Osteoblast (primary cell): ENCODE measurements around the gene OPCML. TPM values are rescaled to one million over a fixed set of nuclear protein-coding genes. Genes with fewer than 3 reads are reported as not detected.

Source experiments
- DNase-seq: peaks from one replicate; pipeline ENCODE4 v3.0.0; 2011; ENCODE audit warnings: low spot score, mixed read lengths; ENCODE audit not compliant: insufficient read length; ENCODE audit errors: missing footprints
- H2AFZ ChIP-seq: 2 replicates; pipeline ENCODE4 v1.6.0; 2011; ENCODE audit warnings: mild to moderate bottlenecking, low read length
- H3K27ac ChIP-seq: 2 replicates; pipeline ENCODE4 v1.5.1; 2011; ENCODE audit warnings: mild to moderate bottlenecking, low read depth, low read length, moderate library complexity
- H3K27me3 ChIP-seq: 2 replicates; pipeline ENCODE4 v1.6.0; 2012; ENCODE audit warnings: mild to moderate bottlenecking, control low read depth, inconsistent platforms, low read length, moderate library complexity; ENCODE audit not compliant: insufficient read depth
- H3K36me3 ChIP-seq: 2 replicates; pipeline ENCODE4 v1.5.1; 2011; ENCODE audit warnings: mild to moderate bottlenecking, low read length, control low read depth, moderate library complexity; ENCODE audit not compliant: insufficient read depth
- H3K4me1 ChIP-seq: 2 replicates; pipeline ENCODE4 v1.5.1; 2011; ENCODE audit warnings: mild to moderate bottlenecking, low read length, control low read depth, moderate library complexity; ENCODE audit not compliant: insufficient read depth
- H3K4me2 ChIP-seq: 2 replicates; pipeline ENCODE4 v1.6.0; 2011; ENCODE audit warnings: mild to moderate bottlenecking, low read length; ENCODE audit not compliant: insufficient read depth
- H3K4me3 ChIP-seq: fragments of 200-600 bp; sonication (generic); 3 replicates; pipeline ENCODE4 v1.5.1; 2012; ENCODE audit warnings: mild to moderate bottlenecking, low read length, inconsistent platforms; ENCODE audit not compliant: insufficient read depth
- H3K79me2 ChIP-seq: 2 replicates; pipeline ENCODE4 v1.6.0; 2012; ENCODE audit warnings: mild to moderate bottlenecking, low read length, control low read depth, inconsistent platforms; ENCODE audit not compliant: insufficient read depth
- H3K9me3 ChIP-seq: 2 replicates; pipeline ENCODE4 v1.5.1; 2011; ENCODE audit warnings: low read depth, low read length, control low read depth
- H4K20me1 ChIP-seq: 2 replicates; pipeline ENCODE4 v1.6.0; 2012; ENCODE audit warnings: mild to moderate bottlenecking, low read length, control low read depth; ENCODE audit not compliant: insufficient read depth
- total RNA-seq: library from RNA; depleted of rRNA; stranded (reverse); fragments of >200 nt; gene quantifications from 2 replicates; pipeline ENCODE4 v1.2.3, GENCODE V29; 2012
- TF ChIP-seq, protein P1 (sequence below): IDR thresholded peaks from 2 replicates; pipeline ENCODE4 v1.5.1; 2011; ENCODE audit warnings: mild to moderate bottlenecking, low read depth, low read length, moderate library complexity; ENCODE audit errors: extremely low read depth

The OPCML gene
- total RNA-seq, 1 donor = 0.36 TPM

DNA sequence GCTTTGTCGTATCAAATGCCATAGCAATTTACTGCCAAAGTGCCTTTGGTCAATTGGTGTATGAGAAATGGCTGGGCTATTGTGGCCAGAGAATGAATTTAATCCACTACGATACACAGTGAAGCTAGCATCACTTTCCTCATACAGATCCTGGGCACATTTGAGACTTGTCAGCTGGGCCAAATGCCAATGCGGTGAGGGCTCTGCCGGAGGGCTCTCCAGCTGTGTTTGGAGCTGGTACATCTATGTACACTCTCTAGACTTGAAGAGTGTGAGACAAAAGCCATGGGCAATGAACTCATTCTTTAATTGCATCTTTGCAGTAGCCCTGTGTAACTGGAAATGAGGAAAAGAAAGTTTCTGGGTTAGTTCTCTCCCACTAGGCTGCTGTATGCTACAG lies 1109.0 kb downstream of the OPCML start:
- H2AFZ ChIP-seq = no peak overlapping the region
- H4K20me1 ChIP-seq = no peaks in the 10 kb centered on the region
- no peaks in the 10 kb centered on the region for H3K79me2 ChIP-seq
- H3K9me3 ChIP-seq = no peaks in the 10 kb centered on the region
- DNase-seq = no peak
- no peaks in the 10 kb centered on the region for H3K4me1 ChIP-seq
- no peak overlapping the region for H3K27ac ChIP-seq
- no peak overlapping the region for H3K4me2 ChIP-seq
- H3K4me3 ChIP-seq = no peak overlapping the region
- no peaks in the 10 kb centered on the region for H3K36me3 ChIP-seq
- H3K27me3 ChIP-seq = peaks cover 4% of the 10 kb centered on the region
- TF ChIP-seq, protein P1, sequence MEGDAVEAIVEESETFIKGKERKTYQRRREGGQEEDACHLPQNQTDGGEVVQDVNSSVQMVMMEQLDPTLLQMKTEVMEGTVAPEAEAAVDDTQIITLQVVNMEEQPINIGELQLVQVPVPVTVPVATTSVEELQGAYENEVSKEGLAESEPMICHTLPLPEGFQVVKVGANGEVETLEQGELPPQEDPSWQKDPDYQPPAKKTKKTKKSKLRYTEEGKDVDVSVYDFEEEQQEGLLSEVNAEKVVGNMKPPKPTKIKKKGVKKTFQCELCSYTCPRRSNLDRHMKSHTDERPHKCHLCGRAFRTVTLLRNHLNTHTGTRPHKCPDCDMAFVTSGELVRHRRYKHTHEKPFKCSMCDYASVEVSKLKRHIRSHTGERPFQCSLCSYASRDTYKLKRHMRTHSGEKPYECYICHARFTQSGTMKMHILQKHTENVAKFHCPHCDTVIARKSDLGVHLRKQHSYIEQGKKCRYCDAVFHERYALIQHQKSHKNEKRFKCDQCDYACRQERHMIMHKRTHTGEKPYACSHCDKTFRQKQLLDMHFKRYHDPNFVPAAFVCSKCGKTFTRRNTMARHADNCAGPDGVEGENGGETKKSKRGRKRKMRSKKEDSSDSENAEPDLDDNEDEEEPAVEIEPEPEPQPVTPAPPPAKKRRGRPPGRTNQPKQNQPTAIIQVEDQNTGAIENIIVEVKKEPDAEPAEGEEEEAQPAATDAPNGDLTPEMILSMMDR = no peak

DNA sequence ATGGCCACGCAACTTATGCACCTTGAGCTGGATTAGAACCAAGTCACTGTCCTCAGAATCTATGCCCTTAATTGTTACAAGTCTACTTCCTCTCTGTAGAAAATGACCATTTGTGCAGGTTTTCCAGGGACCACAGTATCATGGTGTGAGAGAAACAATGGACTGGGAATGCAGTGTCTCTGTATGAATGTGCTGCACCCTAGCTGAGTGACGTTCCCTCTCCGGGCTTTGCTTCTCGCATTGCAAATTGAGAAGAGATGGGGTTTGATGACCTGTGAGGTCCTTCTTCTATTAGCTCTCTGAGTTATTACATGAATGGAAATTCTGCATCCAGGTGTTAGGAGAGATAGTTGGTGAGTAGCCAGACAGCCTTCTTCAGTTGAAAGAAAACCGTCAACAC lies 1109.6 kb downstream of the OPCML start:
- no peaks in the 10 kb centered on the region for H3K36me3 ChIP-seq
- DNase-seq = no peak
- no peaks in the 10 kb centered on the region for H4K20me1 ChIP-seq
- H3K4me2 ChIP-seq = no peak overlapping the region
- TF ChIP-seq, protein P1 = no peak
- no peaks in the 10 kb centered on the region for H3K79me2 ChIP-seq
- no peaks in the 10 kb centered on the region for H3K4me1 ChIP-seq
- no peak overlapping the region for H2AFZ ChIP-seq
- H3K27ac ChIP-seq = no peak overlapping the region
- H3K4me3 ChIP-seq = no peak overlapping the region
- no peaks in the 10 kb centered on the region for H3K9me3 ChIP-seq
- H3K27me3 ChIP-seq = peaks cover 4% of the 10 kb centered on the region

DNA sequence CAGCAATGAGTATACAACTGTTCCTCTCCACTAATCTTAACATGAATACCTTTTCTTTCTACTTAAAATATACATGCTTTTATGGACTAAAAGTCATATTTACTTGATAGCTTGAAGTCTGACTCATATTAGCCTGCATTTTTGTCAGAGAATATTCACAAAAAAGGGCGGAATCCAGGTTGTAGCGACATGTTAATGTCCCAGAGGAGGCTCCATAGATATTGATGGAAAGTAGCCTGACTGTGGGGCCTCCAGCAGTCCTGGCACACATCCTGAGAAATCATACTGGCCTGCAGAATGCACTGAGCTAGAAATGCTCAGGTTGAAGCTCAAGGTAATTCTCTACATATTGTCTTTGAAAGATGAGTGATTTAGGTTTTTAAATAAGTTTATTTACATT lies 1110.7 kb downstream of the OPCML start:
- H3K36me3 ChIP-seq = no peaks in the 10 kb centered on the region
- H3K4me1 ChIP-seq = no peaks in the 10 kb centered on the region
- no peak overlapping the region for H3K4me2 ChIP-seq
- H3K79me2 ChIP-seq = no peaks in the 10 kb centered on the region
- H2AFZ ChIP-seq = no peak overlapping the region
- TF ChIP-seq, protein P1 = no peak
- H3K4me3 ChIP-seq = no peak overlapping the region
- no peaks in the 10 kb centered on the region for H4K20me1 ChIP-seq
- H3K27me3 ChIP-seq = peaks cover 13% of the 10 kb centered on the region
- no peak overlapping the region for H3K27ac ChIP-seq
- H3K9me3 ChIP-seq = no peaks in the 10 kb centered on the region
- DNase-seq = no peak

DNA sequence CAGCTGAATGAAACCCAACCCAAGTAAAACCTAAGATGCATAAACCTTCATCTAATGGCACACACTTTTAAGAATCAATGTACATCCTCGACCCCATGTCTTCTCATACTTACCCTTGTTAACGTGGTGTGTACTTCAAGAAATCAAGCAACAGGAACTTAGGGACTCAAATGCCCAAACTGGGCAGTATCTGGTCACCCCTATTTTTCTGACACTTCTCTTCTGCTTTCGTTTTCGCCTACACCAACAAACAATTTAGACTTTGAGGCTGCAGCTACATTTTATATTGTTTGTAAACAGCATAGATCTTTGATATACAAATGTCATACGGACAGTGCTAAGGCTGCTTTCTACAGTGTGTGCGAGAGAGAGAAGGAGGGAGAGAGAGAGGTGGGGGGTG lies 1117.8 kb downstream of the OPCML start:
- Histone ChIP-seq H3K9me3 (no peaks in the 10 kb centered on the region), H3K4me3 (no peak overlapping the region), H3K4me1 (no peaks in the 10 kb centered on the region), H3K4me2 (no peak overlapping the region), H2AFZ (no peak overlapping the region), H3K36me3 (no peaks in the 10 kb centered on the region), H3K27me3 (peaks cover 23% of the 10 kb centered on the region), H4K20me1 (no peaks in the 10 kb centered on the region), H3K79me2 (no peaks in the 10 kb centered on the region), H3K27ac (no peak overlapping the region)
- no peak for DNase-seq
- TF ChIP-seq, protein P1 = no peak
